CD14-positive monocyte (primary cell): Measurements from ENCODE around the gene LATS2. TPM values are rescaled to one million over a fixed set of nuclear protein-coding genes. Genes with fewer than 3 reads are reported as not detected.

Experiments used
- DNase-seq, 3 donors: peaks; one replicate each; pipeline ENCODE4 v3.0.0-alpha.2; 2011 to 2022
- H2AFZ ChIP-seq: 2 replicates; pipeline ENCODE4 v1.6.0; 2012; ENCODE audit warnings: mild to moderate bottlenecking, low read depth, low read length, inconsistent platforms; ENCODE audit not compliant: insufficient read depth, poor library complexity, severe bottlenecking
- H3K27ac ChIP-seq, 2 donors: 1 replicate in 1 of 2; 2 replicates in 1 of 2; pipeline ENCODE4 v1.5.1; 2012 to 2013; ENCODE audit warnings: low read length in 2 of 2, control low read depth in 1 of 2, inconsistent platforms in 1 of 2, low read depth in 1 of 2, mild to moderate bottlenecking in 1 of 2
- H3K27me3 ChIP-seq, 2 donors: one replicate each; pipeline versions ENCODE4 v1.6.0 to v1.6.1; 2011 to 2013; ENCODE audit warnings: low read length in 2 of 2; ENCODE audit not compliant: control insufficient read depth in 2 of 2, insufficient read depth in 2 of 2
- H3K36me3 ChIP-seq, 2 donors: replicated peaks in 1 of 2; 1 replicate in 1 of 2; 2 replicates in 1 of 2; pipeline versions ENCODE4 v1.5.1 to v1.6.1; 2012 to 2013; ENCODE audit warnings: low read length in 2 of 2, control low read depth in 1 of 2, inconsistent platforms in 1 of 2, mild to moderate bottlenecking in 1 of 2; ENCODE audit not compliant: insufficient read depth in 2 of 2, control insufficient read depth in 1 of 2
- H3K4me1 ChIP-seq, 2 donors: 1 replicate in 1 of 2; 2 replicates in 1 of 2; pipeline versions ENCODE4 v1.5.1 to v1.6.1; 2012 to 2013; ENCODE audit warnings: low read length in 2 of 2, control low read depth in 1 of 2, inconsistent platforms in 1 of 2, mild to moderate bottlenecking in 1 of 2, moderate library complexity in 1 of 2; ENCODE audit not compliant: insufficient read depth in 2 of 2, control insufficient read depth in 1 of 2
- H3K4me2 ChIP-seq: replicated peaks from 2 replicates; pipeline ENCODE3; 2012; ENCODE audit warnings: low read length, moderate library complexity, mild to moderate bottlenecking; ENCODE audit not compliant: poor library complexity, severe bottlenecking; ENCODE audit errors: extremely low read depth
- H3K4me3 ChIP-seq, 3 experiments: fragments of 200-600 bp in 1 of 3; sonication (generic) in 1 of 3; replicated peaks in 1 of 3; 1 replicate in 2 of 3; 2 replicates in 1 of 3; pipeline ENCODE4 v1.5.1; 2011 to 2013; ENCODE audit warnings: low read length in 3 of 3, mild to moderate bottlenecking in 3 of 3, control low read depth in 2 of 3, low read depth in 2 of 3, inconsistent platforms in 1 of 3, moderate library complexity in 1 of 3
- H3K79me2 ChIP-seq: 2 replicates; pipeline ENCODE4 v1.6.0; 2012; ENCODE audit warnings: mild to moderate bottlenecking, control low read depth, inconsistent platforms, low read length, moderate library complexity; ENCODE audit not compliant: insufficient read depth
- H3K9ac ChIP-seq: 2 replicates; pipeline ENCODE4 v1.6.0; 2017; ENCODE audit warnings: low read length, mild to moderate bottlenecking; ENCODE audit not compliant: insufficient read depth, poor library complexity, severe bottlenecking
- H3K9me3 ChIP-seq, 2 donors: replicated peaks in 1 of 2; 1 replicate in 1 of 2; 2 replicates in 1 of 2; pipeline versions ENCODE4 v1.5.1 to v1.6.1; 2012 to 2013; ENCODE audit warnings: low read length in 2 of 2, control low read depth in 1 of 2; ENCODE audit not compliant: control insufficient read depth in 1 of 2, insufficient read depth in 1 of 2
- H4K20me1 ChIP-seq: 2 replicates; pipeline ENCODE4 v1.6.0; 2012; ENCODE audit warnings: mild to moderate bottlenecking, low read length, control low read depth, moderate library complexity; ENCODE audit not compliant: insufficient read depth
- H3K27ac Mint-ChIP-seq, 7 donors: one replicate each; pipeline ENCODE4 v1.8.0; 2020; ENCODE audit warnings: mild to moderate bottlenecking in 7 of 7, mixed read lengths in 7 of 7, moderate library complexity in 6 of 7, inconsistent platforms in 2 of 7
- H3K27me3 Mint-ChIP-seq, 3 donors: one replicate each; pipeline ENCODE4 v1.8.0; 2021 to 2022; ENCODE audit warnings: low read depth in 3 of 3, mild to moderate bottlenecking in 3 of 3, mixed read lengths in 3 of 3, moderate library complexity in 3 of 3, inconsistent platforms in 1 of 3
- H3K36me3 Mint-ChIP-seq, 2 donors: one replicate each; pipeline ENCODE4 v1.8.0; 2020; ENCODE audit warnings: mixed read lengths in 2 of 2, inconsistent platforms in 1 of 2, mild to moderate bottlenecking in 1 of 2
- H3K4me1 Mint-ChIP-seq: one replicate; pipeline ENCODE4 v1.8.0; 2020; ENCODE audit warnings: mild to moderate bottlenecking, mixed read lengths
- H3K4me3 Mint-ChIP-seq, 2 donors: one replicate each; pipeline ENCODE4 v1.8.0; 2020; ENCODE audit warnings: mild to moderate bottlenecking in 2 of 2, mixed read lengths in 2 of 2, moderate library complexity in 1 of 2
- H3K9me3 Mint-ChIP-seq, 7 donors: one replicate each; pipeline ENCODE4 v1.8.0; 2020 to 2022; ENCODE audit warnings: mixed read lengths in 7 of 7, mild to moderate bottlenecking in 6 of 7, moderate library complexity in 6 of 7, inconsistent platforms in 2 of 7
- CTCF ChIP-seq: fragments of 200-600 bp; IDR thresholded peaks from one replicate; pipeline ENCODE4 v1.8.0; 2022; ENCODE audit warnings: antibody characterized with exemption, mild to moderate bottlenecking
- WGBS: methylation state at CpG from one replicate; pipeline ENCODE4 v1.1.5; 2013; ENCODE audit warnings: missing lambda C conversion rate; ENCODE audit not compliant: insufficient coverage; 5-methylcytosine and 5-hydroxymethylcytosine counted together
- intact Hi-C, 2 donors: fragments of 100-400 bp; cut with micrococcal nuclease; formaldehyde crosslinking; loops; one replicate each; pipeline versions ENCODE4 v1.15.0 to v1.15.1; 2023
- polyA plus RNA-seq, 3 donors: library from polyadenylated mRNA; depleted of rRNA in 1 of 3; unstranded in 2 of 3; stranded (reverse) in 1 of 3; fragments of 300-500 nt in 2 of 3; fragments of >200 nt in 1 of 3; fragmentation: Illumina TruSeq in 2 of 3; gene quantifications; 1 replicate in 2 of 3; 2 replicates in 1 of 3; pipeline ENCODE4 v1.2.3, GENCODE V29; 2012 to 2021

LATS2 gene
- polyA plus RNA-seq, 3 donors = 0.96 to 11.2 (median 1.0) TPM

GRCh38 chr13:20980899-20981298 lies 80.5 kb downstream of the LATS2 start:
- Histone ChIP-seq H3K27me3 (no peaks in the 10 kb centered on the region), H4K20me1 (peaks cover 14% of the 10 kb centered on the region), H3K4me3 (no peak overlapping the region), H3K9me3 (no peaks in the 10 kb centered on the region), H3K36me3 (peaks cover 70 to 95% of the 10 kb centered on the region in 2 donors), H2AFZ (no peak overlapping the region), H3K79me2 (no peaks in the 10 kb centered on the region), H3K4me1 (no peaks in the 10 kb centered on the region), H3K9ac (no peak overlapping the region), H3K4me2 (no peak overlapping the region), H3K27ac (peak overlapping the region in 1 of 2 donors; percentile 39)
- Mint-ChIP-seq H3K36me3 (peaks cover 64 to 73% of the 10 kb centered on the region in 2 donors), H3K4me3 (no peak overlapping the region), H3K4me1 (no peaks in the 10 kb centered on the region), H3K27me3 (peaks cover 0 to 4% (median 0%) of the 10 kb centered on the region in 3 donors), H3K9me3 (no peaks in the 10 kb centered on the region), H3K27ac (peak overlapping the region in 2 of 7 donors; percentile 63 to 67)
- WGBS = 70% methylated on average over 3 of the region's 4 CpGs
- intact Hi-C loops = no loop called here
- no peak for TF ChIP-seq CTCF
- DNase-seq = no peak

GRCh38 chr13:20980430-20980829 lies 81.0 kb downstream of the LATS2 start:
- WGBS = no CpG with 5 or more reads among the region's 5 CpGs
- H3K9me3 ChIP-seq = no peaks in the 10 kb centered on the region
- no peak overlapping the region for H3K4me3 ChIP-seq
- H3K27me3 Mint-ChIP-seq = peaks cover 0 to 4% (median 0%) of the 10 kb centered on the region in 3 donors
- H3K4me1 ChIP-seq = no peaks in the 10 kb centered on the region
- peak overlapping the region in 5 of 7 donors; percentile 13 to 67 (median 30) for H3K27ac Mint-ChIP-seq
- H3K36me3 ChIP-seq = peaks cover 72 to 96% of the 10 kb centered on the region in 2 donors
- no peaks in the 10 kb centered on the region for H3K4me1 Mint-ChIP-seq
- H3K9me3 Mint-ChIP-seq = no peaks in the 10 kb centered on the region
- TF ChIP-seq CTCF = no peak
- no peaks in the 10 kb centered on the region for H3K27me3 ChIP-seq
- no peak overlapping the region for H3K9ac ChIP-seq
- intact Hi-C loops = no loop called here
- H3K79me2 ChIP-seq = no peaks in the 10 kb centered on the region
- peak overlapping the region in 1 of 2 donors; percentile 39 for H3K27ac ChIP-seq
- no peak overlapping the region for H3K4me2 ChIP-seq
- no peak overlapping the region for H2AFZ ChIP-seq
- H3K36me3 Mint-ChIP-seq = peaks cover 64 to 74% of the 10 kb centered on the region in 2 donors
- peaks cover 12% of the 10 kb centered on the region for H4K20me1 ChIP-seq
- DNase-seq = no peak
- no peak overlapping the region for H3K4me3 Mint-ChIP-seq
